ENCODE data around the gene DOCK3.

DNA sequence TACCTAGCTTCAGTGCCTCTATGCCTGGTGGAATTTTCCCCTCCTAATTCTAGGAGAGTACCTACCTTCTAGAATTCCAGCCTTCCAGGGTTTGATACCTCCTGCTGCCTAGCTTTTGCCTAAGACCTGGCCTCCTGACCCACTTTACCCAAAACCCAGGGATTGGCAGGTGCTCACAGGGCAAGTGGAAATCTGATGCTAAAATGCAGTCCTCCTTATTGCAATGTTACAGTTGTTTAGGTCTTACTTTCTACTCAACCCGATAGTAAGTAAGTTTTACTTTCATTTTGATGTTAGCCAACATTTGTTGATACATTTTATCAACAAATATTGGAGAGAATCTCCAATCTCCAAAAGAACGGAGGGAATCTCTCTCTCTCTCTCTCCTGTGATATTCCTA, 275.9 kb downstream of the DOCK3 start:
- TF ChIP-seq, protein P1, sequence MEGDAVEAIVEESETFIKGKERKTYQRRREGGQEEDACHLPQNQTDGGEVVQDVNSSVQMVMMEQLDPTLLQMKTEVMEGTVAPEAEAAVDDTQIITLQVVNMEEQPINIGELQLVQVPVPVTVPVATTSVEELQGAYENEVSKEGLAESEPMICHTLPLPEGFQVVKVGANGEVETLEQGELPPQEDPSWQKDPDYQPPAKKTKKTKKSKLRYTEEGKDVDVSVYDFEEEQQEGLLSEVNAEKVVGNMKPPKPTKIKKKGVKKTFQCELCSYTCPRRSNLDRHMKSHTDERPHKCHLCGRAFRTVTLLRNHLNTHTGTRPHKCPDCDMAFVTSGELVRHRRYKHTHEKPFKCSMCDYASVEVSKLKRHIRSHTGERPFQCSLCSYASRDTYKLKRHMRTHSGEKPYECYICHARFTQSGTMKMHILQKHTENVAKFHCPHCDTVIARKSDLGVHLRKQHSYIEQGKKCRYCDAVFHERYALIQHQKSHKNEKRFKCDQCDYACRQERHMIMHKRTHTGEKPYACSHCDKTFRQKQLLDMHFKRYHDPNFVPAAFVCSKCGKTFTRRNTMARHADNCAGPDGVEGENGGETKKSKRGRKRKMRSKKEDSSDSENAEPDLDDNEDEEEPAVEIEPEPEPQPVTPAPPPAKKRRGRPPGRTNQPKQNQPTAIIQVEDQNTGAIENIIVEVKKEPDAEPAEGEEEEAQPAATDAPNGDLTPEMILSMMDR (IDR thresholded peaks at IDR 0.05; ENCODE audit: low read length), result no peak
- no peak for TF ChIP-seq EZH2 (optimal IDR thresholded peaks at IDR 0.05; ENCODE audit: low read depth, low read length)
